WI38 (cell line): ENCODE data around the gene INHBE.

Source experiments
- H3K4me3 ChIP-seq: 2 replicates; pipeline ENCODE4 v1.5.1; 2011; ENCODE audit warnings: low read depth, mild to moderate bottlenecking, control low read depth, low read length
- CTCF ChIP-seq: IDR thresholded peaks from 2 replicates; pipeline ENCODE4 v1.5.1; 2012; ENCODE audit warnings: low read depth, mild to moderate bottlenecking, control low read depth, low read length

INHBE gene

DNA sequence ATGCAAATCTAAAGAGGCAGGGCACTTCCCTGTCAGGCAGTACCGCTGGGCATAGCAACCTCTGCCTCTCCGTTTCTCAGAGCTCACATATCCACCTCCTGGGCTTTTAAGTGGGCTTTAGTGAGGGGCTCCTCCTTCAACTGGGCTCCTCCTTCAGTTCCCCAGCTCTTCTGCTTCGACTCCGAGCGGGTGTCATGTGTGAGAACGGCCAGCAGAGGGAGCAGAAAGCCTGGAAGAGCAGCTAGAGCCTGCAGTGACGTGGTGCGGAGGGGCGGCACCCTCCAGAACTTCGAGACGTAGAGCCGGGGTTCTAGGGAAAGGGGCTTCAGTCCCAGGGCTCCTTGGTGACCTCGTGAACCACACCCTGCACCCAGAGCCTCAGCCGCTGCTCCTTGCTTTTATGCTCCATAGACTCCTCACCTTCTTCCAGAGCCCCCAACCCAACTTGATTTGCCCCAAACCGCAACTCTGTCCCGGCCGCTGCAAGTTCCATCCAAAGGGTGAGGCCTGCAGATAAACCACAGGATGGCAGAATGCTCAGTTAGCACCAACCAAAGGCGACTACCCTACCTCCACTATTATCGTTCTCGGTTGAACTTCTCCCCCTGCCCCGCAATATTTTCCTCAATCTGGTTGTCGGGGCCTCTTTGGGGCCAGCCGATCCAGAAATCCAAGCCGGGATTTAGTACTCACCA, 4.1 kb downstream of the INHBE start:
- TF ChIP-seq CTCF: peak; percentile 67
- peak overlapping the region; percentile 55 for H3K4me3 ChIP-seq

GRCh38 chr12:57459750-57460467, 4.8 kb downstream of the INHBE start, which contains the start of gene GLI1:
Gene GLI1, plus strand, starts transcription at chr12:57459785. Its CDS starts 3,907 bp downstream, at chr12:57463692.
- peak within 1 kb of the TSS; percentile 55 for H3K4me3 ChIP-seq
- no peak for TF ChIP-seq CTCF

DNA sequence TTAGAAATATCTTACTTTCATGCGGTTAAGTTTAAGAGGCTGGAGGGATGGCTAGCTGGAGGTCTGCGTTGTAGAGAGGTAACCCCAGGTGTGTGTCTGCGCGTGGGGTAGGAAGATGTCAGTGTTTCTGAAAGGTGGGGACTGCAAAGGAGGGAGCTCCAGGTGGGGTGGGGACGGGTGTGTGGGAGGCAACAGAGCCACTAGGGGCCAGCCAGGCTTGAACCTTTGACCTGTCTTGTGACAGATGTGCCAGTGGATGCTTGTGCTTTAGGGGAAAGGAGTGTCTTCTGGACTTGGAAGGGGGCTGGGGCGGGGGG, 5.3 kb downstream of the INHBE start:
- peak overlapping the region; percentile 55 for H3K4me3 ChIP-seq

DNA sequence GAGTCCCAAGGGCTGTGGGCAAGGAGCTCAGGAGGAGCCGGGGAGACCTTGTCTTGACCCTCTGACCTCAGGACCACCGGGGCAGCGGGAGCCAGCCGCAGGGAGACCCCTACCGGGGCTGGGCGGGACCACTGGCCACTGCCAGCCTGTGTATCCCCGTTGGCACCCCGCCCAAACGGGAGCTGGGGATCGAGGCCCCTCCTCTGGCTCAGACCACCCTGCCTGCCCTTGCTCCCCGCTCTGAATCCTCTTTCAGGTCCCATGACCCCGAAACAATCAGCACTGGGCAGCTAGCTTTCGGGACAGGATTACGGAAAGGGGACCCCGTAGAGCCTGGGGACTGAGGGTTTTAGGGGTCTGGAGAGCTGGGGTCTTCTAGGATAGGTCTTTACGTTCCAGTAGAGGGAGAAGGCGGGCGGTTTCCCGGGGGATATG, 5.8 kb downstream of the INHBE start:
- no peak for TF ChIP-seq CTCF
- peak overlapping the region; percentile 55 for H3K4me3 ChIP-seq

More for the DNA sequence above, 5.3 kb downstream of the INHBE start:
- TF ChIP-seq CTCF: no peak

GRCh38 chr12:57461276-57461916, 6.3 kb downstream of the INHBE start:
- TF ChIP-seq CTCF: no peak
- H3K4me3 ChIP-seq: peak overlapping the region; percentile 55

DNA sequence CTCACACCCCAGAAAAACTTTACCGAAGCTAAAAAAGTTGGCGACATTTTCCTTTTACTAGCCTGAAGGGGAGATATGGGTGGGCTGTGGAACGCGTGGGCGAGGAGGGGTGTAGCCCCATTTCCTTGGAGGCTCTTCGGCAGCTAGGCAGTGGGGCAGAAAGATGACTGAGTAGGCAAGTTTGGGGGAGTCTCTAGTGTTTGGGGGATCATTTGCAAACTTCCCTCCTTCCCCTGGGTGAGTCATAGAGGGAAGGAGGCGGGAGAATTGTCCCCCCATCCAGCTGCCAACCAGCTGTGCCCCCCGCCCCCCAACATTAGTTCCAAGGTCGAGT, 6.8 kb downstream of the INHBE start:
- peak overlapping the region; percentile 55 for H3K4me3 ChIP-seq
- TF ChIP-seq CTCF: no peak
